ENCODE data around the gene EPB42. TPM values are rescaled to one million over a fixed set of nuclear protein-coding genes. Genes with fewer than 3 reads are reported as not detected.

EPB42 gene
- total and polyA plus RNA-seq, 2 donors from 2014 or later, result not detected

- DNase-seq (no peak), FAIRE-seq (no peak)
- no peak overlapping the region for H3K9ac ChIP-seq (ENCODE audit: low read length in 3 of 3)
- H3K36me3 ChIP-seq (ENCODE audit: control insufficient read depth in 2 of 3, insufficient read depth in 3 of 3, low read length in 3 of 3), result no peaks in the 10 kb centered on the region
- no peak for TF ChIP-seq CTCF (IDR thresholded peaks at IDR 0.05; ENCODE audit: borderline replicate concordance, extremely low read depth, insufficient read depth)
- H3K27ac ChIP-seq (ENCODE audit: low read depth in 2 of 2, low read length in 2 of 2), result no peak overlapping the region
- no peak overlapping the region for H3K4me3 ChIP-seq (ENCODE audit: low read length in 3 of 3)
- peaks cover 0 to 2% (median 0%) of the 10 kb centered on the region in 3 donors for H3K4me1 ChIP-seq (ENCODE audit: control insufficient read depth in 2 of 3, insufficient read depth in 2 of 3, low read depth in 1 of 3, low read length in 3 of 3)
- H3K9me3 ChIP-seq (ENCODE audit: control insufficient read depth in 2 of 3, insufficient read depth in 1 of 3, low read length in 3 of 3), result no peaks in the 10 kb centered on the region
- intact Hi-C loops (cut with DNase I), result no loop called here
- H3K27me3 ChIP-seq (ENCODE audit: control insufficient read depth, insufficient read depth, low read length), result no peaks in the 10 kb centered on the region
Observed at GRCh38 chr15:43250785-43251184, 30.0 kb upstream of the EPB42 start.

DNA sequence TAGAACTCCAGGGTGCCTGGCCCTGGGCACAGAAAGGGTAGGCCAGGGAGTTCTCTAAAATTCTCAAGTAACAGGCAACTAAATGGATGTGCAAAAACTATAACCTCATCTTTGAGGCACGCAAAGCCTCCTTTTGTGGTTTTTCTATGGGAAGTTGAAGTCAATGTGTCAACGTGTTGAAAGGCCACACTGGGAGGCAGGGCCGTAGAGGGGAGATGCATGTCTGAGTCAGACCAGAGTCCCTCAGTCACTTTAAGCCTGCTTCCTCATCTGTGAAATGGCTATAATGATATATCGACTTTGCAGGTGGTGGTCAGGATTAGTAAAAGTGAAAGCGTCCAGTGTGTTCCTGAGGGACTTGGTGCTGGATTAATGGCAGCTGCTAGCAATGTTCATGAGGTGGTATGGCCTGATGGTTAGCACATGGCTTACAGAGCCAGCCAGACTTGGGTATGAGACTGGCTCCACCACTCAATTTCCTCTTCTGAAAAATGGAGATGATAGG lies 28.9 kb upstream of the EPB42 start:
- no peak overlapping the region for H3K27ac ChIP-seq (ENCODE audit: low read depth in 2 of 2, low read length in 2 of 2)
- no peaks in the 10 kb centered on the region for H3K36me3 ChIP-seq (ENCODE audit: control insufficient read depth in 2 of 3, insufficient read depth in 3 of 3, low read length in 3 of 3)
- TF ChIP-seq CTCF (IDR thresholded peaks at IDR 0.05; ENCODE audit: borderline replicate concordance, extremely low read depth, insufficient read depth), result no peak
- H3K4me1 ChIP-seq (ENCODE audit: control insufficient read depth in 2 of 3, insufficient read depth in 2 of 3, low read depth in 1 of 3, low read length in 3 of 3), result peaks cover 0 to 2% (median 0%) of the 10 kb centered on the region in 3 donors
- no peaks in the 10 kb centered on the region for H3K9me3 ChIP-seq (ENCODE audit: control insufficient read depth in 2 of 3, insufficient read depth in 1 of 3, low read length in 3 of 3)
- H3K27me3 ChIP-seq (ENCODE audit: control insufficient read depth, insufficient read depth, low read length), result no peaks in the 10 kb centered on the region
- intact Hi-C loops (cut with DNase I), result no loop called here
- no peak overlapping the region for H3K9ac ChIP-seq (ENCODE audit: low read length in 3 of 3)
- no peak overlapping the region for H3K4me3 ChIP-seq (ENCODE audit: low read length in 3 of 3)
- FAIRE-seq (no peak), DNase-seq (no peak)

- no peak overlapping the region for H3K27ac ChIP-seq (ENCODE audit: low read depth in 2 of 2, low read length in 2 of 2)
- intact Hi-C loops (cut with DNase I), result no loop called here
- H3K27me3 ChIP-seq (ENCODE audit: control insufficient read depth, insufficient read depth, low read length), result no peaks in the 10 kb centered on the region
- no peak overlapping the region for H3K9ac ChIP-seq (ENCODE audit: low read length in 3 of 3)
- FAIRE-seq (no peak), DNase-seq (no peak)
- no peak for TF ChIP-seq CTCF (IDR thresholded peaks at IDR 0.05; ENCODE audit: borderline replicate concordance, extremely low read depth, insufficient read depth)
- no peaks in the 10 kb centered on the region for H3K36me3 ChIP-seq (ENCODE audit: control insufficient read depth in 2 of 3, insufficient read depth in 3 of 3, low read length in 3 of 3)
- peaks cover 0 to 2% (median 0%) of the 10 kb centered on the region in 3 donors for H3K4me1 ChIP-seq (ENCODE audit: control insufficient read depth in 2 of 3, insufficient read depth in 2 of 3, low read depth in 1 of 3, low read length in 3 of 3)
- no peak overlapping the region for H3K4me3 ChIP-seq (ENCODE audit: low read length in 3 of 3)
- H3K9me3 ChIP-seq (ENCODE audit: control insufficient read depth in 2 of 3, insufficient read depth in 1 of 3, low read length in 3 of 3), result no peaks in the 10 kb centered on the region
Observed at GRCh38 chr15:43249236-43249635, 28.4 kb upstream of the EPB42 start.

GRCh38 chr15:43246261-43246774 lies 25.5 kb upstream of the EPB42 start:
- no peak for DNase-seq
- no peak overlapping the region for H3K9ac ChIP-seq (ENCODE audit: low read length in 3 of 3)
- no peak overlapping the region for H3K27ac ChIP-seq (ENCODE audit: low read depth in 2 of 2, low read length in 2 of 2)
- H3K27me3 ChIP-seq (ENCODE audit: control insufficient read depth, insufficient read depth, low read length), result no peaks in the 10 kb centered on the region
- no peaks in the 10 kb centered on the region for H3K9me3 ChIP-seq (ENCODE audit: control insufficient read depth in 2 of 3, insufficient read depth in 1 of 3, low read length in 3 of 3)
- TF ChIP-seq CTCF (IDR thresholded peaks at IDR 0.05; ENCODE audit: borderline replicate concordance, extremely low read depth, insufficient read depth), result no peak
- H3K4me3 ChIP-seq (ENCODE audit: low read length in 3 of 3), result no peak overlapping the region
- H3K36me3 ChIP-seq (ENCODE audit: control insufficient read depth in 2 of 3, insufficient read depth in 3 of 3, low read length in 3 of 3), result no peaks in the 10 kb centered on the region
- no peaks in the 10 kb centered on the region for H3K4me1 ChIP-seq (ENCODE audit: control insufficient read depth in 2 of 3, insufficient read depth in 2 of 3, low read depth in 1 of 3, low read length in 3 of 3)
- intact Hi-C loops (cut with DNase I), result no loop called here
- FAIRE-seq, result no peak
